Globus pallidus (tissue), 1 donor: ENCODE data around the gene LRRC27.
"Not testable (repeated sequence)": the region's sequence is repeated elsewhere in the genome, so short reads cannot be mapped to it uniquely, and the experiment has no call there.

Experiments used
- DNase-seq: peaks from one replicate; pipeline ENCODE4 v3.0.0-alpha.2; 2015; ENCODE audit warnings: low spot score

LRRC27 gene

GRCh38 chr10:132314881-132315280 lies 17.1 kb upstream of the LRRC27 start:
- DNase-seq, result not testable (repeated sequence)

GRCh38 chr10:132316133-132316532 lies 15.9 kb upstream of the LRRC27 start:
- no peak for DNase-seq

GRCh38 chr10:132317477-132317876 lies 14.5 kb upstream of the LRRC27 start:
- DNase-seq, result not testable (repeated sequence)

GRCh38 chr10:132319853-132320653 lies 11.9 kb upstream of the LRRC27 start:
- no peak for DNase-seq

GRCh38 chr10:132320654-132321469 lies 11.1 kb upstream of the LRRC27 start:
- DNase-seq, result no peak

GRCh38 chr10:132321726-132322125 lies 10.3 kb upstream of the LRRC27 start:
- no peak for DNase-seq

- DNase-seq, result no peak
Observed at GRCh38 chr10:132322586-132323048, 9.4 kb upstream of the LRRC27 start.

GRCh38 chr10:132324186-132324585 lies 7.8 kb upstream of the LRRC27 start:
- DNase-seq, result no peak

- DNase-seq, result no peak
Observed at GRCh38 chr10:132326344-132326889, 5.6 kb upstream of the LRRC27 start.

GRCh38 chr10:132326925-132327324 lies 5.1 kb upstream of the LRRC27 start:
- DNase-seq, result no peak

- DNase-seq, result no peak
Observed at GRCh38 chr10:132328106-132328505, 3.9 kb upstream of the LRRC27 start.

GRCh38 chr10:132328738-132329137 lies 3.3 kb upstream of the LRRC27 start:
- DNase-seq, result no peak

GRCh38 chr10:132329565-132330485 lies 2.2 kb upstream of the LRRC27 start:
- no peak for DNase-seq

GRCh38 chr10:132330486-132330833 lies 1.5 kb upstream of the LRRC27 start:
- no peak for DNase-seq

- DNase-seq, result no peak
Observed at GRCh38 chr10:132332433-132332754, 401 bp downstream of the LRRC27 start.

- DNase-seq, result no peak
Observed at GRCh38 chr10:132333386-132333785, 1.4 kb downstream of the LRRC27 start.

GRCh38 chr10:132334631-132335188 lies 2.7 kb downstream of the LRRC27 start:
- no peak for DNase-seq

GRCh38 chr10:132335189-132336063 lies 3.4 kb downstream of the LRRC27 start:
- peak; percentile 66 for DNase-seq

GRCh38 chr10:132336064-132336746 lies 4.2 kb downstream of the LRRC27 start:
- no peak for DNase-seq

GRCh38 chr10:132336919-132337407 lies 5.0 kb downstream of the LRRC27 start:
- DNase-seq, result peak; percentile 23
